CD4-positive, alpha-beta T cell treated with Interleukin-17A for 4 hours (primary cell): ENCODE results near the gene XIRP2.

Experiments
- DNase-seq: peaks from one replicate; pipeline ENCODE4 v3.0.0-alpha.2; 2020; ENCODE audit warnings: mixed read lengths

The XIRP2 gene

DNA sequence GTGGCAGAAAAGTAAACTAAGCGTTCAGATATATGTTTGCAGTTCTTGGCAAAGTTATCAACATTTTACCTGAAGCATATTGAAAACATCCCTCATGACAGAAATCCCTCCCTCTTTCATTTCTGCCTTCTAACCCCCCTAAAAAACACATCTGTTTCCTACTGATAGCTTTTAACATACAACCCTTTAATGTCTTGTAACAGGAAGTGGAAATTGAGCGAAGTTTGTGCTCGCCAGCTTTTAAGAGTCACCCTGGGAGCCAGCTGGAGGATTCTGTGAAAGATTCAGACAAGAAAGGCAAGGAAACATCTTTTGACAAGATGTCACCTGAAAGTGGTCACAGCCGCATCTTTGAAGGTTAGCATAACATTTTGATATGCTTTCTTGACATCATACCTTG lies 247.4 kb downstream of the XIRP2 start:
- no peak for DNase-seq

GRCh38 chr2:167136879-167137596 lies 248.8 kb downstream of the XIRP2 start:
- no peak for DNase-seq

DNA sequence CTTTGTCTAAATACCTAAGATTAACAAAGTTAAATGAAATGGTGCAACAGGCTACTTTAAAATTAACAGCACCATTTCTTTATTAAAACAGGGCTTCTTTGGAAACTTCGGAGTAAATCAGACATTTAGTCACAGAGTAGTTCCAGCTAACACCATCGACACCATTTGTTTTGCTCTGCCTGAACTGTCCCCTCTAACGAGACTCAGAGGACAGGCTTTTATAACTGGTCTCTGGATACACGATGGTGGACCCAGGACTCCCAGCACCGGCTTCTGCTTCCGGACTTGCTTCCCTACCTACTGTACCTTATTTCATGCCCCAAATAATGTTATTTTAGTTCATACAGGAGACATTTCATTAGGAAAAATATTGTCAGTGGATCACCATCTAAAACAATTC lies 252.1 kb downstream of the XIRP2 start:
- no peak for DNase-seq

DNA sequence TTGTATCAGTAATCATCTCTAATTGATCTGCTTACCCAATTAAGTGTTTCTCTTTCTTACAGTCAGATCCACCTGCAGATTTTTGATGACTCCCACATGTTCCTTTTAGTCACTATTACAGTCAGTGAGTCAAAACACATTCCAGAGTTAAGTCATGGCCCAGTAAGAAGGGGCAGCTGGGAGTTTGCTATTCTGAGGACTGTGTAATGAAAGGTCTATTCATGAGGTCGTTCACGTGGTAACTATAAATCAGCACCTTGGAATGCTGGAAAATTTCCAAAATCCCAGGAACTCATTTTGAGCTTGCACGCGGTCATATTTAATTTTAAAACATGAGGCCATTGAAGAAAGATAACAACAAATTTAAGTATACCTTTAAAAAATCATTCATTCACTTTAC lies 252.5 kb downstream of the XIRP2 start:
- DNase-seq: no peak

DNA sequence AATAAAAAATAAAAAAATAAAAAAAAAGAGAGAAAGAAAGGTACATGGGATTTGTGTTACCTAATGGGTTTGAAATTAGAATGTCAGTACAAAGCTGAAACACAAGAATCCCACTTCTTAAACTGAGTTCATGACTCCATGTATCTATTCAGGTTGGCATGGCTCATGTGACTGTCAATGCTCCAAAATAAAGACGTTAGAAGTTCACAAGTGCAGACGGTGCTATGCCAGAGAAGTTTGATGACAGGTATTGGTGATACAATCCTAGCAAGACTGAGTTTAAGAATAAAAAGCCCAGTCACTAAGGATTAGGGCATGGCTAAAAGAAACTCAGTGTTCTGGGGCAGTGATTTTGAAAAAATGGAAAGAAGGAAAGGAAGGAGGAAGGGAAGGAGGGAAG lies 254.3 kb downstream of the XIRP2 start:
- no peak for DNase-seq

DNA sequence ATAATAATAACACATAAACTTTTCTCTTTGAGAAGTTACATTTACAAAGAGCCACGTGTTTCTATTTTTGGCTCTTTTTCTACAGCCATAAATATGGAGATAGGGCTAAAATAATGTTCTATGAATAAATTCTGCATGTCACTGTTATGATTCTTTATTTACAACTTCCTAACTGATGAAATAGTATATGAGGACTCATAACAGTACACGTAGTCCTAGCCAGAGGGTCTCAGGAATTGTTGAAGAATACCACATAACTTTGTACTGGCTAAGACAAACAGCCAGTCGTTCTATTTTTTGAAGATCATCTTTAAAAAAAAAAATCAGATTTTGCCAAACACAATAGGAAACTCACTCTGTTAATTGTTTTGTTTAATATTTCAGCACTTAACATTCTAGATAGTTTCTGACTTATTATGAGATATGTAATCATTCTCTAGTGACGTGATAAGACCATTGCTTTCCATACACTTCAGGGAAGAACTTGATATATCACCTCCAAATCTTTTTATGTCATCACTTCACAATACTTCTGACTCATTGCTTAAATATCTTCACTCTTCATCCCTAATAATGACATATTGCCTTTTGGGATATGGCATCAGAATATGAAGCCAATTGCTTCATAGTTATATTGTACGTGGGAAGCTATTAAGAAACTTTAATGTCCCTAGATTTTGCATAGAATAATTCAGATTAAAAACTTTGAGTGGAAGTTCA lies 256.1 kb downstream of the XIRP2 start:
- DNase-seq: no peak

DNA sequence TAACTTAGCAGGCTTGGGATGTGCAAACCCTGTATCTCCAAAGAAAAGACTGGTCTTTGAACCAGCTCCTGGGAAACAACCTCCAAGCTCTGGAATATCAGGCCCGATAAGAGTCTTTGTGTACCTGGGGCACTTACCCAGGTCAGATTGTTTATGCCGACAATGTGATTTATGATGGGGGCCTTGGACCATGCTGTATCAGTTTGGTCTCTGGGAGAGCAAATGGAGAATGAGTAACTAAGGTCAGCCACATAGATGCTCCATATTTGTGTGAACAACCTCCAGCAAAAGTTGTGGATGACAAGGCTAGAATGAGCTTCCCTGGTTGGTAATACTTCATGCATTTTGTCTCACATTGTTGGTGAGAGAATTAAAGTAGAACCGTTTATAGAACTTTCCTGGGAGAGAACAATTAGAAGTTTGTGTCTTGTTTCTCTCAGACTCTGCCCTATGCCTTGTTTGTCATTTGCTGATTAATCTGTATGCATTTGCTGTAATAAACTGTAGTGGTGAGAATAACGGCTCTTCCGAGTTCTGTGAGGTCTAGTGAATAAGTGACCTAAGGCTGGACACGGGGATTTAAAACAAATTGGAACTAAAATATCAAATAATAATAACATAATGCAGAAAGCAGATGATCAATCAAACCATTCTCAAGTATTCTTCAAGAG lies 259.1 kb downstream of the XIRP2 start:
- no peak for DNase-seq

DNA sequence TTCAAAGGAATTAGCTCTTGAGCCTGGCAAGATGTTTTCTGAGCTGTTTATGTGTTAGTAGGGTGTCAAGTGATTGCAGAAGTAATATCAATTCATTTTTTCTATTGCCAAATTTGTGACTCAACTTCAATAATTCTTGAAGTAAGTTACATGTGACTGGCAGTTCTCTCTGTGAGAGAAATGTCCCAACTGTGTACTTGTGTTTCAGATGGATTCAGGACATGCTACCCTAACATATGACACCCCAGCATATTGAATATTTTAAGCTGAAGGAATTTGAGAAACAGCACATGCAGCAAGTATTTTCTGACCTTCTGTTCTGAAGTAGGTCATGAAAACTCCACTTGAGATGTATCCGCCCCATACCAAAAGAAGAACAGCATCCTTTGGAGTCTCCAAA lies 263.6 kb downstream of the XIRP2 start:
- no peak for DNase-seq

DNA sequence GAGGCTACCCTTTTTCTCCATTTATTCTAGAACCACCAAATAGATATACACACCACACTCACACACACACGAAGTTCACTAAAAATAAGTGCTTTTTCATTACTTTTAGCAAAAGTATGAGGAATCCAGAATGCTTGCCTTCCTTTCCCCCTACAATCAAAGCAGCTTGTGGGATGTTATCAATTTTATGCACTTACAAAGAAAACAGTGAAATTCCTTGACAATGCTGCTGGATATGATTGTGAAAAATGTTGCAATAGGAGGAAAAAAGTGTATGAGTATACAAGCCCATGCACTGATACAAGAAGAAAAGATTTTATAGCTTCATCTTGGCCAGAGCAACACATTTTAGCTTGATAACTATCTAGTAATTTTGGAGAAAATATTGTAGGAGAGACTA lies 269.2 kb downstream of the XIRP2 start:
- no peak for DNase-seq

DNA sequence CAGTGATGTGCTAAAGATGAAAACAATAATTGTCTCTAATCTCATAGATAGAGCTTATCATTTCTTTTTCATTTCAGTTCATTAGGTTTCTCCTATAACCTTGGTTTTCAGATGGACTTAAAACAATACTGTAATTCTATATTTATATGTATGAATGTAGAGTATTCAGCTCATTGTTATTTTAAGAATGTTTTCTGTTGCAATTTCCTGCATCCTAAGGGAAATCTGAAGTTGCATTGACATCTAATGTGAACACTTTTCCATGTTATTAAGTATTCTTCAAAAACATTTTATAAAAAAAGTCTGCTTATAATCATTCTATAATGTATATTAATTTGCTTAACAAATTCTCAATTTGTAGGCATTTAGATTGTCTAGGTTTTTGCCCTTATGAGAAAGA lies 288.9 kb downstream of the XIRP2 start:
- no peak for DNase-seq

DNA sequence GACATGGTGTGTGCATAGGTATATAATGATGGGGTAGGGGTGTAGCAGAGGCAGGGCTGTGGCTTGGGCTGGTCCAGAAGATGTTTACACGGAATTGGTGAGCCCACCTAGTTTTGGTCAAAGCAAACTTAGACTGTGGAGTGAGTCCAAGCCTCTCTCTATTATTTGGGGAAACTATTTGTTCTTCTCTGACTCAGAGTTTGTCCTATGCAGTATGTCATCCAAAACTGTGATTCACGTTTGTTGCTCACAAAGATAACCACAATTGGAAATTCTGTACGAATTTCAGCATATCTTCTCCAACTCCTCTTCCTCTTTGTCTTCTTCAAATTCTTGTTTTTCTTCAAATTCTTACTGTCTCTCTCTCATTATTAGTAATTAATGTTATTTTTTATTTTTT lies 292.9 kb downstream of the XIRP2 start:
- no peak for DNase-seq

DNA sequence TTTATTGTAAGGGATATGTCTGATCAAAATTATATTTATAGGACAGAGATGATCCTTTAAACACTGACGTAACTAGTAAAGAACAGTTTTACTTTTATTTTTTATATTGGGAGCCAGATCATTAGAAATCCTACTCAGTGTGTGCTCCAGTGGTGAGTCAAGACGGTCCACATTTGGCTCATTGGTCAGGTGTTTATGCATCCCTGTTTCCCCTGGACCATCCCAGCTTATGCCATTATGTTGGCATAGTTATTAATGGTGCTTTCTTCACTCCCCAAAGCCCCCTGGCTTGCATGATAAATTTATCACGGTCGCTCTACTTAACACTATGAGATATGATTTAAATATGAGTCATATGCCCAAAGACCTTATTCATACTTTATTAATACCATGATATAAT lies 293.4 kb downstream of the XIRP2 start:
- no peak for DNase-seq

- no peak for DNase-seq
Observed at GRCh38 chr2:167182403-167182802, 294.1 kb downstream of the XIRP2 start.

DNA sequence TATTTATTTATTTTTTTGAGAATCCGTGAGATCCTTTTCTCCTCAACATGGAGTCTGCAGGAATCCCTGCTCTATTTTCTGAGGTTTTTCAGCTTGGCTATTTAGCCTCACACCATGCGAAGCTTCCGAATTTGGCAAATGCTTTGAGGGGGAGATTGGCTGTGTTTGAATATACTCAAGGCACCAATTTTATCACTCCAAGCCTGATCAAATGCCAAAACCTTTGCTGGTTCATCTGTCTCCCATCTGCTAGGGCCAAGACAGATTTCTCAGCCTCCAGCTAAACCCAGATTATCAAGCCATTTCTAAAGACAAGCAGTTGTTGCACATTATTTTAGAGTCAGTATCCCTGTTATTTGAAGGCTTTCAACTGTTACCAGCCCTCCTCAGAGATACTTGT lies 295.7 kb downstream of the XIRP2 start:
- no peak for DNase-seq

- DNase-seq: no peak
Observed at GRCh38 chr2:167186465-167186864, 298.2 kb downstream of the XIRP2 start.

- no peak for DNase-seq
Observed at GRCh38 chr2:167187049-167187727, 298.9 kb downstream of the XIRP2 start.

DNA sequence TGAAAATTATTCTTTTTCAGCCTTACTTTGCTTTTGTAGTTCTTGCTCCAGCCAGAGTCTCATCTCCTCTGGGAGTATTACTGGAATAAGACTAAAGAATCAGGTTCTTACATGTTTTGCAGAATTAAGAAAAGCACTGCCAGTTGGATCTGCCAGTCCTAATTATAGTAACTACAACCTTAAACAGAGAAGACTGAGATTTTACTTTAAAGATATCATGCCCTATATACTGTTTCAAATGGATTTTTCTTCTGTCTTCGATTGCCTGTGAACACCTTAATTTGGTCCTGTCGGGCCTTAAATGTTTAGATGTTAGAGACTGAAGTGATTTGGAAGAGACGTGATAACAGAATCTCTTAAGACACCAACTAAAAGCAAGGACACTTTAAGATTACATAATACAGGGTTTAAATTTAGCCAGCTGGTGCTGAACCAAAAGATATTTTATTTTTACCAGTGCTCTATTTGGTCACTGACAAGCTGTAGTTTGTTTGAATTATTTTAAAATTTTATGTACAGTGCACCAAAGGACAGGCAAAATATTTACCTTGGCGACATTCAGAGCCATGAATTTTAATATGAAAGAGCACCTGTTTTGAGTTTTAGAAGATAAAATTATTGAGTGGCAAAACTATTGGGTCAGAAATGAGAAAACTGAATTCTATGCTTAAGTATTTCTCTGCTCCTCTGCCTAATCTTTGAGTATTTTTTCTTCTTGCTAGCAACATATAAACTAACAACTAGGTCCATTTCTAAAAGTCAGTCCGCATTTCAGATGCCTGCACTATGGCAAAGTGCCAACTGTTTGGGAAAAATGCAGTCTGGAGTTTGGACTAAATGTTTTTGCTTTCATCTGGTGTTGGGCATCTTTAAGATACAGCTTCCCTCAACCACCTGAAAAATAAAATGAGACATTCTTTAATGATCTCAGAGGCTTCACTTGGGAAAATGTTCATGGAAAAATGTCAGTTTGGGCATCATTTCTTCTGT lies 300.0 kb downstream of the XIRP2 start:
- DNase-seq: no peak

- no peak for DNase-seq
Observed at GRCh38 chr2:167190053-167190452, 301.8 kb downstream of the XIRP2 start.

DNA sequence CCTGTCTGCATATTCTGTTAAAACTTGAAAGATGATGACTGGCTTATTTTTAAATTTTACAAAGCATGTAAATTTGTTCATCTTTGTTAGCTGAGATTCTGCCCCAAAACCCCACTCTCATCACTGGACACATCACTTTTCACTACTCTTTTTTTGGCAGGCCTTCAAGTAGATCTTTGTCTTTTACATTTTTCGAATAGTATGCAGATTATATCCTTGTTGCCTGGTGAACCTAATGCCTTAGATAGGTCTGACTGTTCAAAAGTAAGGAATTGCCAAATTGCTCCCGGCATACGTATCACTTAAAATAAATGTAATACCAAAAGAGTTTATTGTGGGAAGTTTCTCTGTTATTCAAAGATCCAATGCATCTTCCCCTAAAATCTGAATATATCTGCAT lies 303.3 kb downstream of the XIRP2 start:
- no peak for DNase-seq

- DNase-seq: no peak
Observed at GRCh38 chr2:167192833-167193232, 304.6 kb downstream of the XIRP2 start.

DNA sequence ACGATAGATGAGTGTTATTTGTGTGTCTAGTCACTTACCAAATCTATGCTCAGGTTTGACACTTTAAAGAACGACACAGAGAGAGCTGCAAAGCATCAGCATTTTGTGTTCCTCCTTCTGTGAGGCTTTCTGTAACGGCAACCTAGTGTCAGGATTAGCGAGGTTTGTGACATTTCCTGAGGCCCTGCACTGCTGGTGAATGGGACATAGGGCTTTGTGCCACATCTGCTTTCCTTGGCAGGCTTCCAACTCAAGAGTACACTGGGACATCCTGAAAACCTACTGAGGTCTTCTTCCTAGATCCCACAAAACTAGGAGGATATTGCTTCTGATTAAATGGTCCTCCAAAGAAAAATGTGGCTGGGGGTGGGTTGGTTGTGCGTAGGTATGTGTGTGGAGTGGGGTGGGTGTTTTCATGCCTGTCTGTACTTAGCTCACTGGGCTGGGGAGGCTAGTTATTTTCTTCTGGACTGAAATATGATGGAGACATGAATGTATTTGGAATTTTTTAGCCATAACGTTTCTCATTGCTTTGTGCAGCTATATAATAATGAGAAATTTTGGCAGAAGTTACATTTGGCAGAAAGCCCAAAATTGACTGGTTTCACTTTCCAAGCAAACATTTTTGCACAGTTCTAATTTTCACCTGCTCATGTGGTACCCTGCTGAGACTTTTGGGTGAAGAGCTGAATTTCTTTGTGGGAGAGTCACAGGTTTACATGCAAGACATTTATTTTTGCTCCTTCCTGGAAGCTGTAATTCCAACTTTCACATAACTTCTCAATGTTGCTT lies 308.4 kb downstream of the XIRP2 start:
- DNase-seq: no peak
